ENCODE data around the gene MTX2.

MTX2 gene

GRCh38 chr2:176383836-176384442 is 114.7 kb downstream of the MTX2 start:
- no peak for DNase-seq

- DNase-seq: no peak
Measured at GRCh38 chr2:176385219-176385759, 116.0 kb downstream of the MTX2 start.

DNA sequence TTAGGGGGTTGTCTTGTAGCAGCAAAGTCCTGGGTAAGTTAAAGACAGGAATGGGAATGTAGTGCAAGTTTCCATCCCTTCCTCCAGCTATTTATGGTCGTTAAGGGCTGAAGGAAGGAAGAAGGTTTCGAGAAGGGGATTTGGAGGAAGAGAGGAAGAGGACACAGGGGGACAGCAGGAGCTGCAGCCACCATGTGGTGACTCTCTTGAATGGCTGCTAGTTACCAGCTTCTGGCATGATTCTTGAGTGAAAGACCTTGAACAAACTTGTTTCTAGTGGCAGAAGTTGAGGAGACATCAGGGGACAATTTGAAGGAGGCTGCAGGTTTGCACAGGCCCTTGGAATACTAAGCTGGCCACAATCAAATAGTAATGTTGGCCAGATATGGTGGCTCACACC is 116.6 kb downstream of the MTX2 start:
- no peak for DNase-seq
